Caco-2 (cell line): ENCODE data around the gene SLC35E1. TPM values are rescaled to one million over a fixed set of nuclear protein-coding genes. Genes with fewer than 3 reads are reported as not detected.
A peak's percentile ranks its signal among the peaks of the same experiment; 100 is the strongest.

Experiments
- BruUV-seq: library from RNA; stranded (reverse); fragments of 400-500 nt; replicated peaks from 2 replicates; lab custom pipeline; 2021; lab: Mats Ljungman, UMichigan
- CTCF ChIA-PET: fragments of 300-600 bp; sonication (Branson Sonifier 250); formaldehyde crosslinking; loops from one replicate; lab custom pipeline; 2022; ENCODE audit warnings: antibody characterized with exemption; lab: Charles Lee
- POLR2A ChIA-PET: fragments of 300-600 bp; sonication (Branson Sonifier 250); formaldehyde crosslinking; loops from one replicate; lab custom pipeline; 2022; ENCODE audit warnings: antibody characterized with exemption; lab: Charles Lee
- DNase-seq, 2 experiments: peaks; one replicate each; pipeline versions ENCODE4 v3.0.0 to v3.0.0-alpha.2; 2020 to 2022
- H3K27me3 ChIP-seq: replicated peaks from 2 replicates; pipeline ENCODE4 v1.6.0; 2011; ENCODE audit warnings: low read length; ENCODE audit not compliant: control insufficient read depth, insufficient read depth
- H3K36me3 ChIP-seq: 2 replicates; pipeline ENCODE4 v1.5.1; 2011; ENCODE audit warnings: low read length; ENCODE audit not compliant: control insufficient read depth, insufficient read depth
- H3K4me1 ChIP-seq: fragments of 250-450 bp; sonication (Bioruptor Pico); 2 replicates; pipeline ENCODE4 v1.5.1; 2020; ENCODE audit warnings: mild to moderate bottlenecking
- H3K4me3 ChIP-seq: 2 replicates; pipeline ENCODE4 v1.5.1; 2011; ENCODE audit warnings: low read depth, mild to moderate bottlenecking, control low read depth, low read length
- H3K9me3 ChIP-seq: fragments of 250-450 bp; sonication (Bioruptor Pico); 2 replicates; pipeline ENCODE4 v1.5.1; 2020; ENCODE audit warnings: mild to moderate bottlenecking, moderate library complexity
- H3K27ac Mint-ChIP-seq: one replicate; pipeline ENCODE4 v1.8.0; 2022; ENCODE audit warnings: mixed read lengths; ENCODE audit not compliant: unreplicated experiment
- H3K27me3 Mint-ChIP-seq: one replicate; pipeline ENCODE4 v1.8.0; 2022; ENCODE audit warnings: mixed read lengths; ENCODE audit not compliant: insufficient read depth, unreplicated experiment
- H3K36me3 Mint-ChIP-seq: one replicate; pipeline ENCODE4 v1.8.0; 2022; ENCODE audit warnings: mild to moderate bottlenecking, mixed read lengths; ENCODE audit not compliant: insufficient read depth, unreplicated experiment
- H3K4me1 Mint-ChIP-seq: one replicate; pipeline ENCODE4 v1.8.0; 2022; ENCODE audit warnings: low read depth, mixed read lengths; ENCODE audit not compliant: unreplicated experiment
- H3K4me3 Mint-ChIP-seq: one replicate; pipeline ENCODE4 v1.8.0; 2022; ENCODE audit warnings: mild to moderate bottlenecking, moderate library complexity, mixed read lengths; ENCODE audit not compliant: unreplicated experiment
- H3K9me3 Mint-ChIP-seq: one replicate; pipeline ENCODE4 v1.8.0; 2022; ENCODE audit warnings: mixed read lengths; ENCODE audit not compliant: unreplicated experiment
- CTCF ChIP-seq, 2 experiments: fragments of 200-600 bp in 1 of 2; IDR thresholded peaks; 1 replicate in 1 of 2; 2 replicates in 1 of 2; pipeline versions ENCODE4 v1.5.1 to v1.8.0; 2011 to 2022; ENCODE audit warnings: antibody characterized with exemption in 1 of 2, control low read depth in 1 of 2, inconsistent platforms in 1 of 2, low read depth in 1 of 2, low read length in 1 of 2, mild to moderate bottlenecking in 1 of 2, moderate library complexity in 1 of 2; ENCODE audit not compliant: insufficient read depth in 1 of 2, severe bottlenecking in 1 of 2, unreplicated experiment in 1 of 2
- intact Hi-C: fragments of 100-400 bp; cut with micrococcal nuclease; formaldehyde crosslinking; loops from one replicate; pipeline ENCODE4 v1.10.0; 2022; ENCODE audit not compliant: unreplicated experiment
- total RNA-seq: library from RNA; stranded (reverse); gene quantifications from 2 replicates; pipeline ENCODE4 v1.2.3, GENCODE V29; 2022

SLC35E1 gene
- total RNA-seq, 1 experiment from 2014 or later, result 37.9 TPM

DNA sequence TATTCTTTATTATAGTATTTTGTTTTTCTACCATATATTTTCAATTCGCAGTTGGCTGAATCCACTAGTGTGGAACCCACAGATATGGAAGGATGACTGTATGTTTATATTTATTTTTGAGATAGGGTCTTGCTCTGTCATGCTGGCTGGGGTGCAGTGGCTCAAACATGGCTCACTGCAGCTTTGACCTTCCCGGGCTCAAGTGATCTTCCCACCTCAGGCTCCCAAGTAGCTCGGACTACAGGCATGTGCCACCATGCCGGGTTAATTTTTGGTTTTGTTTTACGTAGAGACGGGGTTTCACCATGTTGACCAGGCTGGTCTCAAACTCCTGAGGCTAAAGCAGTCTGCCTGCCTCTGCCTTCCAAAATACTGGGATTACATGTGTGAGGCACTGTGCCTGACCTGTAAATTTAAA, 9.6 kb downstream of the SLC35E1 start:
- no peak for TF ChIP-seq CTCF (IDR thresholded peaks at IDR 0.05; ENCODE audit: insufficient read depth in 1 of 2, low read depth in 1 of 2, low read length in 1 of 2, severe bottlenecking in 1 of 2, unreplicated experiment in 1 of 2)
- no peak for DNase-seq
- no peaks in the 10 kb centered on the region for H3K27me3 ChIP-seq
- H3K4me3 ChIP-seq, result no peak overlapping the region
- H3K9me3 ChIP-seq, result no peaks in the 10 kb centered on the region
- Mint-ChIP-seq H3K36me3 (peaks cover 71% of the 10 kb centered on the region), H3K4me1 (peaks cover 6% of the 10 kb centered on the region), H3K27ac (no peak overlapping the region), H3K4me3 (no peak overlapping the region), H3K9me3 (no peaks in the 10 kb centered on the region), H3K27me3 (no peaks in the 10 kb centered on the region)
- intact Hi-C loops, result no loop called here
- peaks cover 5% of the 10 kb centered on the region for H3K36me3 ChIP-seq
- ChIA-PET CTCF (no interaction called here), POLR2A (no interaction called here)
- BruUV-seq, result no TSS peak
- peaks cover 8% of the 10 kb centered on the region for H3K4me1 ChIP-seq

GRCh38 chr19:16561382-16561781, 10.8 kb downstream of the SLC35E1 start:
- H3K4me3 ChIP-seq, result no peak overlapping the region
- Mint-ChIP-seq H3K27me3 (no peaks in the 10 kb centered on the region), H3K4me3 (no peak overlapping the region), H3K4me1 (peaks cover 6% of the 10 kb centered on the region), H3K36me3 (peaks cover 69% of the 10 kb centered on the region), H3K9me3 (no peaks in the 10 kb centered on the region), H3K27ac (no peak overlapping the region)
- no peak for DNase-seq
- CTCF ChIA-PET, result no interaction called here
- H3K4me1 ChIP-seq, result peaks cover 8% of the 10 kb centered on the region
- POLR2A ChIA-PET, result no interaction called here
- no TSS peak for BruUV-seq
- no peak for TF ChIP-seq CTCF (IDR thresholded peaks at IDR 0.05; ENCODE audit: insufficient read depth in 1 of 2, low read depth in 1 of 2, low read length in 1 of 2, severe bottlenecking in 1 of 2, unreplicated experiment in 1 of 2)
- H3K36me3 ChIP-seq, result peaks cover 5% of the 10 kb centered on the region
- intact Hi-C loops, result no loop called here
- no peaks in the 10 kb centered on the region for H3K27me3 ChIP-seq
- no peaks in the 10 kb centered on the region for H3K9me3 ChIP-seq

- ChIA-PET POLR2A (no interaction called here), CTCF (no interaction called here)
- Histone ChIP-seq H3K4me1 (peaks cover 5% of the 10 kb centered on the region), H3K4me3 (no peak overlapping the region), H3K9me3 (no peaks in the 10 kb centered on the region), H3K36me3 (peaks cover 4% of the 10 kb centered on the region; the same call in 1 of the 2 replicates), H3K27me3 (no peaks in the 10 kb centered on the region)
- Mint-ChIP-seq H3K4me1 (peaks cover 2% of the 10 kb centered on the region), H3K27ac (peak overlapping the region; percentile 37), H3K9me3 (no peaks in the 10 kb centered on the region), H3K36me3 (peaks cover 67% of the 10 kb centered on the region), H3K4me3 (no peak overlapping the region), H3K27me3 (no peaks in the 10 kb centered on the region)
- no peak for DNase-seq
- intact Hi-C loops, result no loop called here
- no peak for TF ChIP-seq CTCF (IDR thresholded peaks at IDR 0.05; ENCODE audit: insufficient read depth in 1 of 2, low read depth in 1 of 2, low read length in 1 of 2, severe bottlenecking in 1 of 2, unreplicated experiment in 1 of 2)
- no TSS peak for BruUV-seq
Measured at GRCh38 chr19:16559780-16560276, 12.4 kb downstream of the SLC35E1 start.
